RWPE2 (cell line): Measurements from ENCODE around the gene TMEM126B.
"Not testable (repeated sequence)": the region's sequence is repeated elsewhere in the genome, so short reads cannot be mapped to it uniquely, and the experiment has no call there.

ENCODE experiments used
- ATAC-seq: fragments of 200-7000 bp; cut with Tn5 transposase; 3 replicates; pipeline ENCODE4 v1.9.1; 2021; ENCODE audit warnings: low read depth
- DNase-seq: peaks from one replicate; pipeline ENCODE4 v3.0.0-alpha.2; 2020; ENCODE audit warnings: low spot score
- H3K27ac ChIP-seq: fragments of 450-650 bp; 2 replicates; pipeline ENCODE4 v1.5.1; 2017; ENCODE audit warnings: mild to moderate bottlenecking; ENCODE audit not compliant: poor library complexity, severe bottlenecking
- H3K27me3 ChIP-seq: fragments of 250-450 bp; sonication (Bioruptor Pico); 2 replicates; pipeline ENCODE4 v1.5.1; 2021; ENCODE audit warnings: mild to moderate bottlenecking, moderate library complexity; ENCODE audit not compliant: insufficient read depth, poor library complexity, severe bottlenecking
- H3K36me3 ChIP-seq: fragments of 250-450 bp; sonication (Bioruptor Pico); 2 replicates; pipeline ENCODE4 v1.5.1; 2020; ENCODE audit warnings: low read depth, mild to moderate bottlenecking, moderate library complexity
- H3K4me1 ChIP-seq: fragments of 250-450 bp; sonication (Bioruptor Pico); 2 replicates; pipeline ENCODE4 v1.5.1; 2021; ENCODE audit warnings: mild to moderate bottlenecking, moderate library complexity; ENCODE audit not compliant: insufficient read depth, poor library complexity, severe bottlenecking
- H3K4me3 ChIP-seq: fragments of 250-450 bp; sonication (Bioruptor Pico); 2 replicates; pipeline ENCODE4 v1.5.1; 2021; ENCODE audit warnings: mild to moderate bottlenecking, moderate library complexity; ENCODE audit not compliant: severe bottlenecking
- H3K9me3 ChIP-seq: fragments of 250-450 bp; sonication (Bioruptor Pico); 2 replicates; pipeline ENCODE4 v1.5.1; 2021; ENCODE audit warnings: mild to moderate bottlenecking, moderate library complexity; ENCODE audit not compliant: severe bottlenecking
- TF ChIP-seq, protein P1 (sequence below): fragments of 450-650 bp; IDR thresholded peaks from one replicate; pipeline ENCODE4 v1.5.1; 2017; ENCODE audit warnings: mild to moderate bottlenecking, moderate library complexity; ENCODE audit not compliant: poor library complexity, severe bottlenecking

The TMEM126B gene

DNA sequence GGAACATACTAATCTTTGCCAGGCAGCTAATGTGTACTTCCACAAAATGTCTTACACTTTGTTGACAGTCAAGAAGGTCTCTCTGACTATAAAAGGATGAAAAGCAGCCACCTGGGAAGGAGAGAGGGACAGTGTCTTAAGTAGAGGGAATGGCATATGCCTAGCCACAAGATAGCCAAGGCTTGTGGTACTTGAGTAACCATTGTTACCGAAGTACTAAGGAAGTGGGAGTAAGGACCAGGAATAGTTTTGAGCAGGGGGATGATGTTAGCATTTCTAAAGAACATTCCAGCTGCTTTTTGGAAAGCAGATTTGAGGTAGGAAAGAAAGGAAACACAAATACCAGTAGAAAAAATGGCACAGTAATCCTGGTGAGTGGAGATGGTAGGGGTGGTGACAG is 22.7 kb downstream of the TMEM126B start:
- peaks cover 2% of the 10 kb centered on the region for H3K4me1 ChIP-seq
- peaks cover 42% of the 10 kb centered on the region for H3K36me3 ChIP-seq
- TF ChIP-seq, protein P1, sequence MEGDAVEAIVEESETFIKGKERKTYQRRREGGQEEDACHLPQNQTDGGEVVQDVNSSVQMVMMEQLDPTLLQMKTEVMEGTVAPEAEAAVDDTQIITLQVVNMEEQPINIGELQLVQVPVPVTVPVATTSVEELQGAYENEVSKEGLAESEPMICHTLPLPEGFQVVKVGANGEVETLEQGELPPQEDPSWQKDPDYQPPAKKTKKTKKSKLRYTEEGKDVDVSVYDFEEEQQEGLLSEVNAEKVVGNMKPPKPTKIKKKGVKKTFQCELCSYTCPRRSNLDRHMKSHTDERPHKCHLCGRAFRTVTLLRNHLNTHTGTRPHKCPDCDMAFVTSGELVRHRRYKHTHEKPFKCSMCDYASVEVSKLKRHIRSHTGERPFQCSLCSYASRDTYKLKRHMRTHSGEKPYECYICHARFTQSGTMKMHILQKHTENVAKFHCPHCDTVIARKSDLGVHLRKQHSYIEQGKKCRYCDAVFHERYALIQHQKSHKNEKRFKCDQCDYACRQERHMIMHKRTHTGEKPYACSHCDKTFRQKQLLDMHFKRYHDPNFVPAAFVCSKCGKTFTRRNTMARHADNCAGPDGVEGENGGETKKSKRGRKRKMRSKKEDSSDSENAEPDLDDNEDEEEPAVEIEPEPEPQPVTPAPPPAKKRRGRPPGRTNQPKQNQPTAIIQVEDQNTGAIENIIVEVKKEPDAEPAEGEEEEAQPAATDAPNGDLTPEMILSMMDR, result no peak
- DNase-seq (no peak), ATAC-seq (no peak)
- H3K27me3 ChIP-seq, result no peaks in the 10 kb centered on the region
- H3K27ac ChIP-seq, result no peak overlapping the region
- H3K4me3 ChIP-seq, result no peak overlapping the region
- no peaks in the 10 kb centered on the region for H3K9me3 ChIP-seq

DNA sequence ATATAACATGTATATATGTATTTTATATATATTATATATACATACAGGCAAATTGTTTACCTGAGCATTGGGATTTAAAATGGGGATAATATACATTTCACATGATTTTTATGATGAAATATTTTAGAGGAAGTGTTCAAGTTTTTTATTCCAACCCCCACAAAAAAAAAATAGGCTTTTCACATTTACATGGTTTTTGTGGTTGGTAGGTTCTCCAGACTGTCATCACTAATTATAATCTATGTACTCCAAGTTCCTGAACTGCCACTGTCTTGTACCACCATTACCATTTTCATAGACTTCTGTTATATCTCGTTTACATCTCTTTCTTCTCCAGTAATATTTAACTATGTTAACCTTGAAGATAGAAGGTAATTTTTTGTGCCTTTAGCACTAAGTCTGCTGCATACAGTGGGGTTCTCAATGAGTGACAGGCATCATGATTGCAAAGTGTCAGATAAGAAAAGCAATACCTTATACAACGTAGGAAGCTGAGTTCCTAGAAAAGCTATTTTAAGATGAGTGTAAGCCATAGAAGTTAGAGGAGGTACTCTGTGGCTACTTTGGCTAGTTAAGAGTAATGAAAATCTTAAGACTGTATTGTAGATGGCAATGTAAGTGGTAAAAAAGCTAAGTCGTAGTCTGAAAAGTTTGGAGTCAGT is 24.5 kb downstream of the TMEM126B start:
- ATAC-seq, result no peak
- Histone ChIP-seq H3K9me3 (no peaks in the 10 kb centered on the region), H3K4me3 (no peak overlapping the region), H3K4me1 (peaks cover 2% of the 10 kb centered on the region), H3K36me3 (peaks cover 60% of the 10 kb centered on the region), H3K27me3 (no peaks in the 10 kb centered on the region), H3K27ac (no peak overlapping the region)
- no peak for DNase-seq
- TF ChIP-seq, protein P1, result no peak

DNA sequence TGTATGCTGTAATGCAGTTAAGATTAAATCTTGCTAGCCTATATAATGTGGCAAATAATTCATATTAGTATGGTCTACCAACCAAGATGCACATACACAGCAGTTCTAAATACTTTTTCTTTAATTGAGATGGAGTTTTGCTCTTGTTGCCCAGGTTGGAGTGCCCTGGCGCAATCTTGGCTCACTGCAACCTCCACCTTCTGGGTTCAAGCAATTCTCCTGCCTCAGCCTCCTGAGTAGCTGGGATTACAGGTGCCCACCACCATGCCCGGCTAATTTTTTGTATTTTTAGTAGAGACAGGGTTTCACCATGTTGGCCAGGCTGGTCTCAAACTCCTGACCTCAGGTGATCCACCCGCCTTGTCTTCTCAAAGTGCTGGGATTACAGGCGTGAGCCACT is 25.9 kb downstream of the TMEM126B start:
- not testable (repeated sequence) for H3K27me3 ChIP-seq, DNase-seq, H3K4me1 ChIP-seq, H3K27ac ChIP-seq, H3K9me3 ChIP-seq, ATAC-seq, H3K4me3 ChIP-seq
- peaks cover 74% of the 10 kb centered on the region for H3K36me3 ChIP-seq

DNA sequence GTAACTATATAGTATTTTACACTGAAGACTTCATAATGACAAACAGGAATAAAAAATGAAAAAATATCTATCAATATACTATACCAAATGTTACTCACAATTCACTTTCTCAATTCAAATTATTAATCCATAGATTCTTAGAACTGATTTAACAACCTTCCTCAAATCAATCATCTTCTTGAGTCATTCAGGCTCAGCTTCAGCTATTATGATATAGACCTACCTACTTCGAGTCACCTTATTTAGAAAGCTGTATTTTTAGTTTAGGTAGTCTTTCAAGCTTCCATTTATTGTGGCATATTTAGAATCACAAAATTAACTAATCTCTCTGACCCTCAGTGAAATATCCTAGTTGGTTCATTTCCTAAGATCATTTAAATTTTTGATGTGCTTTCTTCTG is 28.4 kb downstream of the TMEM126B start:
- TF ChIP-seq, protein P1, result no peak
- Histone ChIP-seq H3K27ac (no peak overlapping the region), H3K9me3 (no peaks in the 10 kb centered on the region), H3K27me3 (no peaks in the 10 kb centered on the region), H3K4me3 (no peak overlapping the region), H3K4me1 (peaks cover 29% of the 10 kb centered on the region), H3K36me3 (peaks cover 84% of the 10 kb centered on the region)
- DNase-seq (no peak), ATAC-seq (no peak)

DNA sequence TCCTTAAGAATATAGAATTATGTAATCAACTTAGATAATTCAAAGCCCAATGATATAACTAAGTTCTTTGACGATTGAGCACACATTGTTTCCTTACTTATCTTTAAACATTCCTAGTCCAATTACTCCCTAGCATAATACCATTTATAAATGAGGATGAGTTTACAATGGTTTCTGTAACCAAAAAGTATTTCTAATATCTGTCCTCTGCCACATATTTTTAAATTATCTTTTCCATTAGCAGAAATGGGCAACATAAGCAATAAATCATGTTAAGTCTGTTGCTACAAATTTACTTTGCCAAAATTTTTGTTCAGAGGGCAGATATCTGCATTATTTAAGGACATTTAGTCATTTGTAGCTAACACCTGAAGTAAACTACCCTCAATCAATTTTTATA is 29.8 kb downstream of the TMEM126B start:
- DNase-seq, result no peak
- peaks cover 29% of the 10 kb centered on the region for H3K4me1 ChIP-seq
- H3K36me3 ChIP-seq, result peaks cover 95% of the 10 kb centered on the region
- ATAC-seq, result no peak
- TF ChIP-seq, protein P1, result no peak
- H3K27ac ChIP-seq, result no peak overlapping the region
- no peak overlapping the region for H3K4me3 ChIP-seq
- no peaks in the 10 kb centered on the region for H3K9me3 ChIP-seq
- no peaks in the 10 kb centered on the region for H3K27me3 ChIP-seq
